Ureter (tissue), 1 donor: ENCODE results near the gene NFATC1. TPM values are rescaled to one million over a fixed set of nuclear protein-coding genes. Genes with fewer than 3 reads are reported as not detected.

ENCODE experiments used
- DNase-seq: peaks from one replicate; pipeline ENCODE4 v3.0.0-alpha.2; 2020; ENCODE audit warnings: low spot score
- total RNA-seq: library from RNA; stranded (reverse); gene quantifications from one replicate; pipeline ENCODE4 v1.2.4, GENCODE V29; 2023
- donor health status: DM: yes; HTN: yes; CAD: no.

Gene NFATC1
- total RNA-seq, 1 donor from 2014 or later: 13.8 TPM

- DNase-seq: no peak
Observed at GRCh38 chr18:79438898-79439627, 43.3 kb downstream of the NFATC1 start.

GRCh38 chr18:79439628-79440023, 43.9 kb downstream of the NFATC1 start:
- no peak for DNase-seq

GRCh38 chr18:79440316-79441110, 44.8 kb downstream of the NFATC1 start:
- no peak for DNase-seq

GRCh38 chr18:79441420-79441819, 45.7 kb downstream of the NFATC1 start:
- no peak for DNase-seq

GRCh38 chr18:79442508-79443221, 46.9 kb downstream of the NFATC1 start:
- DNase-seq: no peak

GRCh38 chr18:79445221-79445620, 49.5 kb downstream of the NFATC1 start:
- no peak for DNase-seq

- no peak for DNase-seq
Observed at GRCh38 chr18:79445696-79446561, 50.2 kb downstream of the NFATC1 start.

GRCh38 chr18:79446931-79447330, 51.2 kb downstream of the NFATC1 start:
- DNase-seq: no peak

GRCh38 chr18:79447703-79448367, 52.1 kb downstream of the NFATC1 start:
- no peak for DNase-seq

- no peak for DNase-seq
Observed at GRCh38 chr18:79448621-79449020, 52.9 kb downstream of the NFATC1 start.

GRCh38 chr18:79449551-79450288, 54.0 kb downstream of the NFATC1 start:
- no peak for DNase-seq

- DNase-seq: no peak
Observed at GRCh38 chr18:79450289-79451080, 54.8 kb downstream of the NFATC1 start.

- DNase-seq: no peak
Observed at GRCh38 chr18:79451237-79452125, 55.8 kb downstream of the NFATC1 start.

GRCh38 chr18:79452190-79452990, 56.7 kb downstream of the NFATC1 start:
- DNase-seq: no peak

GRCh38 chr18:79452991-79453645, 57.4 kb downstream of the NFATC1 start:
- DNase-seq: no peak

- DNase-seq: no peak
Observed at GRCh38 chr18:79453816-79454735, 58.3 kb downstream of the NFATC1 start.
